ENCODE measurements around the gene ZP4.

Gene ZP4

GRCh38 chr1:237890822-237891221, at the start of gene ZP4:
Gene ZP4 (minus strand): TSS chr1:237890922. CDS start chr1:237890635, 287 bp downstream.
- no peak for DNase-seq

GRCh38 chr1:237938553-237938952, 47.8 kb upstream of the ZP4 start:
- no peak for DNase-seq

- DNase-seq: no peak
These were observed 47.3 kb upstream of the ZP4 start for GRCh38 chr1:237938068-237938467.

- DNase-seq: no peak
These were observed 42.1 kb upstream of the ZP4 start for GRCh38 chr1:237932816-237933215.

- no peak for DNase-seq
These were observed 40.9 kb upstream of the ZP4 start for GRCh38 chr1:237931581-237931980.

- DNase-seq: no peak
These were observed 36.5 kb upstream of the ZP4 start for GRCh38 chr1:237927198-237927597.

GRCh38 chr1:237921306-237921705, 30.6 kb upstream of the ZP4 start:
- DNase-seq: no peak

GRCh38 chr1:237913345-237913744, 22.6 kb upstream of the ZP4 start:
- no peak for DNase-seq

GRCh38 chr1:237911911-237912310, 21.2 kb upstream of the ZP4 start:
- no peak for DNase-seq

GRCh38 chr1:237910834-237911233, 20.1 kb upstream of the ZP4 start:
- DNase-seq: no peak

GRCh38 chr1:237903961-237904360, 13.2 kb upstream of the ZP4 start:
- DNase-seq: no peak

- DNase-seq: no peak
These were observed 12.4 kb upstream of the ZP4 start for GRCh38 chr1:237902960-237903743.

GRCh38 chr1:237901299-237901934, 10.7 kb upstream of the ZP4 start:
- no peak for DNase-seq

- no peak for DNase-seq
These were observed 4.9 kb upstream of the ZP4 start for GRCh38 chr1:237895630-237896029.

GRCh38 chr1:237894131-237894530, 3.4 kb upstream of the ZP4 start:
- DNase-seq: no peak

GRCh38 chr1:237891979-237892378, 1.3 kb upstream of the ZP4 start:
- no peak for DNase-seq

GRCh38 chr1:237891266-237891665, 544 bp upstream of the ZP4 start:
- DNase-seq: no peak

- DNase-seq: no peak
These were observed 306 bp downstream of the ZP4 start for GRCh38 chr1:237890416-237890815.

GRCh38 chr1:237888143-237888542, 2.6 kb downstream of the ZP4 start:
- no peak for DNase-seq

GRCh38 chr1:237887542-237887941, 3.2 kb downstream of the ZP4 start:
- no peak for DNase-seq

GRCh38 chr1:237884237-237884636, 6.5 kb downstream of the ZP4 start:
- no peak for DNase-seq

- DNase-seq: no peak
These were observed 11.5 kb downstream of the ZP4 start for GRCh38 chr1:237879195-237879594.

GRCh38 chr1:237878406-237878805, 12.3 kb downstream of the ZP4 start:
- no peak for DNase-seq

GRCh38 chr1:237877631-237878030, 13.1 kb downstream of the ZP4 start:
- DNase-seq: no peak

GRCh38 chr1:237875291-237875690, 15.4 kb downstream of the ZP4 start:
- no peak for DNase-seq
